ENCODE data around the gene PLOD2.
"Not testable (repeated sequence)": the region's sequence is repeated elsewhere in the genome, so short reads cannot be mapped to it uniquely, and the experiment has no call there.

The PLOD2 gene

DNA sequence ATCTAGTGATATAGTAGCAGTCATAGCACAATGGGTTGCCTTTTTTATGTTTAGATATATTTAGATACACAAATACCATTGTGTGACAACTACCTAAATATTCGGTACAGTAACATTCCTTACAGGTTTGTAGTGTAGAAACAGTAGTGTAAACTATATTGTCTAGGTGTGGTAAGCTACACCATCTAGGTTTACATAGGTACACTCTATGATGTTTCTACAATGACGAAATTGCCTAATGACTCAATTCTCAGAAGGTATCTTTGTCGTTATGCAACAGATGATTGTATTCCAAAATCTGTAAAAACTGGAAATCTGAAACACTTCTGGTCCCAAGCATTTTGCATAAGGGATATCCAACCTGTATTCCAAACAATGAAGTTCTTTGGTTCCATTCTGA lies 24.3 kb downstream of the PLOD2 start:
- DNase-seq: no peak

DNA sequence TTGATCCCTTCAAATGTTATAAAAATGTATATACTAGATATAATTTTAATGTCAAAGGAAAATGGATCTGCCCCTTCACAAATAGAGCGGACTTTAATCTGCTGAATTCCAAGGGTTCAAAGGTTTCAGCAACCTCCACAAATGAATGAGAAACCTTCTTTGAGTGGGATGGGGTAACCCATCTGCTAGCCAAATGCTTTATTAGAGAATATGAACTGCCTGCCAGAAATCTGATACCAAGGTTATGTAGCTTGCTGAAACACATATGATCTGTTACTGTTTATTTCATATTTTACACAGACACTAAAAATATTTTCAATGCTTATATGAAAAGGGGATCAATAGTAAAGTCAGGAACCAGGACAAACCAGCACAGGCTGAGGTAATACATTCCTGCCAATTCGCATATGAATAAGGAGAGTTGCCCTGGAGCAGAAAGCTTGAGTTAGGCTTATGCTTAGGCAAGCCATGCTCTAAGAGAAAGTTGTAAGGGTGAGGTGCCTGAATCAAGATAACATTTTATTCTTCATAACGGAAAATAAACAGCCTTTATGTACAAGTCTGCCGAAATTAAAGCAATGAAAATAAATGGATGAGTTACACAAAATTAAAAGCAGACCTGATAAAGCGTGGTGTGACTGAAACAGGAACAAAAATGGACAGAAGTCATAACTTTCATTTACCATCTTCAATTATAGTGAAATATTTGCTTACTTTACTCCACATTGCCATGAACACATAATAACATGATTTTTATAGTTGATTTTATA lies 26.5 kb downstream of the PLOD2 start:
- no peak for DNase-seq

DNA sequence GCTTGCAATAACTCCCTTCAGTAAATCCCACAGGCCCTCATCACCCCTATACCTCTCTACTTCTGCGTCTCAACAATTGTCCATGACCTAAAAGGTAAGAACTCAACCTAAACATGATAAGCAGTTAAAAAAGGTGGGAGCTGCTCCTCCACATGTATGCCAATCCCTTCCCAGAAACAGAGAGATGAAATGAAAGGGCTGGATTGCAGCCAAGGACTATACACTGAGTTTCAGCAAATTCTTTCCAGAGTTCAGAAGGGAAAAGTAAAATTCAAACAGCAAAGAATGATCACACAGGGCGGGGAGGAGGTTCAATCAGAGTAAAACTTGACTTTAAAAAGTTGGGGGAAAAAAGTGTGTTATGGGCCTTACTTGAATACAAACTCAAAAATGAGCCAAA lies 27.5 kb downstream of the PLOD2 start:
- no peak for DNase-seq

DNA sequence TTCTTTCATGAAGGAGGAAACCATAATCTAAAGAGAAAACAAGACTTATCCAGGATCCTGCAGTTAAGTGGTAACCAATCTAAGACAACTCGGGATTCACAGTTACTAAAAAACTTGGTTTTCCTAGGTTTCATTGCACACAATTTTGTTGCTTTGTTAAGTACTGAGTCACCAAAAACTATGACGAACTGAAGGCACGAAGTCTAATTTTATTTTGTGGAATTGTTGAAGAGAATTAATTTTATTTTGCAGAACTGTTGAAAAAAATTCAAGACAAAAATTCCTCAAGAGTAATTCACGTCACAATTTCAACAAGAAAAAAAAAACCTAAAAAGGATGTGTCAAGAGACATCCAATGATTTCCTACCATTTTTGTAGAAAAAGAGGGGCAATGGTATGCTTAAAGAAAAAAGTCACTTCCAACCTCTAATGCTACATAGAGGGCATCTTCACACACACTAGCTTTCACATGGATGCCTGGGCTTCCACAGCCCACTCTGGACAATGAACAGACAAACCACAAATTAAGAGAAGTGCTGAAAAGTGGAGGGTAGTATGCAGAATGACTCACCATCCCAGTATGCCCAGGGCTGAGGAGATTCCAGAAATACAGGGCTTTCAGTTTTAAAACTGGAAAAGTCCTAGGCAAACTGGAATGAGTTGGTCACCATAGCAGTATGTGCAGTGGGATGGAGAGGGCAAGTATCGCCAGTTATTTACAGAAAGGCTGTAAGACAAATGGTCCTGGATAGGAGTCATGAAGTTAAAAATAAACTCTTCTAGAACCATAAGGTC lies 29.2 kb downstream of the PLOD2 start:
- no peak for DNase-seq

DNA sequence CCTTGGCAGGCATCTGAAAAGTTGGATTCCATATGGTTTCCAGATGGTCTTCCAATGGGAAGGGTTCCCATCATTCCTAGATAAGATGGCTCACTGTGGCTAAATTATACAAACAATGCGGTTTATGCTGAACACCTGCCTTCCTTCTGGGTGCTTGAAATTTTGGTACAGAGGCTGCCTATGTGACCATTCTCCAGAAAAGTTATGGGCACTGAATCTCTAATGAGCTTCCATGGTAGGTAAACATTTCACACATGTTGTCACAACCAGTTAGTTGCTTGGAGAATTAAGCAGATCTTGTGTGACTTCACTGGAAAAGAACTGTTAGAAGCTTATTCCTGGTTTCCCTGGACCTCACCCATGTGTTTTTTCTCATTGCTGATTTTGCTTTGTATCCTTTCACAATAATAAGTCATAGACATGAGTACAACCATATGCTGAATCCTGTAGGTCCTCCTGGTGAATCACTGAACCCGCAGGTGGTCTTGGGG lies 30.1 kb downstream of the PLOD2 start:
- no peak for DNase-seq

DNA sequence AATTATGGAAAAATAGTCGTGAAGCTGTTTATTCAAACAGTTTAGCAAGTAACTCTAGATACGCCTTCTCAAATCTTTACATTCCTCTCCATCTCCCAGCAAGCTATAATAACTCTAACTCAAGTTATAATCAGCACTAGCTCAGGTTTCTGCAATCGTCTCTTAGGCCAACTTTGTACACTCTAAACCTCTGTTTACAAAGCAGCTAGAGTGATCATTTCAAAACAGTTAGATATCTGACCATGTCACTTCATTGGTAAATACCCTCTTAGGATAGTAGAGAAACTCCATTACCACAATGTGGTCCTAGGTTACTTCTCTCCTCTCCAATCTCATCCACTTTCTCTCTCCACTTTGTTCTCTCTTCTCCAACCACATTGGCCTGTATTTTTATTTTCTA lies 31.2 kb downstream of the PLOD2 start:
- no peak for DNase-seq

DNA sequence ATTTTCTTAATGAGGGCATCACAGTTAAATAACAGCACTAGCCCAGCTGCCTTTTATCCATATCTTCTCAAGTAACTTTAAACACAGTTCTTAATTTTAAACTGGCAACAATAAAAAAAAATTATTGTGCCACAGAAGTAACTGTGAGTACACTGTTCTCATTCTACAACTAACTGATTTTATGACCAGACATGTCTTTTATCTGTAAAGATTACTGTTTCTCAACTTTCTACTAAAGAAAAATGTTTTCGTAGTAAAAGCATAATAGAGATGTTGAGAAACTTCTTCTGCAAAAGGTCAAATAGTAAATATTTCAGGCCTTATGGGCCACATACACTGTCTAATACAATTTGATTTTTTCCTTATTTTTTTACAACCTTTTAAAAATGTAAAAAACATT lies 32.0 kb downstream of the PLOD2 start:
- no peak for DNase-seq

DNA sequence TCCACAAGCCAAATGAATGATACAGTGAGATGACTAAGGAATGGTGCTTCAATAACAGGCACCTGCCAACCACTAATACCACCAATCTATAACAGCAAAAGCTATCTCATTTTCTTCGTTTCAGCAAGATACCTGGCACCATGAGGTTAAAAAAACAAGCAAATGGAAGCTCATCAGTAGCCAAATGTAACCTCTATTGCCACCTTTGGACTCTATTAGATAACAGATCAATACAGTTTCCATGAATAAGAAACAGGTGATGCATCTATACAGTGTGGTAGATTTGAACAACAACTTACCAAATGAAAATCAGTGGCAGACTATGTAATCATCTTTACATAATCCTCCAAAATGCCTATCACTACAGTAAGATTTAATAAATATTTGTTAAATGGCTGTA lies 32.8 kb downstream of the PLOD2 start:
- DNase-seq: no peak

DNA sequence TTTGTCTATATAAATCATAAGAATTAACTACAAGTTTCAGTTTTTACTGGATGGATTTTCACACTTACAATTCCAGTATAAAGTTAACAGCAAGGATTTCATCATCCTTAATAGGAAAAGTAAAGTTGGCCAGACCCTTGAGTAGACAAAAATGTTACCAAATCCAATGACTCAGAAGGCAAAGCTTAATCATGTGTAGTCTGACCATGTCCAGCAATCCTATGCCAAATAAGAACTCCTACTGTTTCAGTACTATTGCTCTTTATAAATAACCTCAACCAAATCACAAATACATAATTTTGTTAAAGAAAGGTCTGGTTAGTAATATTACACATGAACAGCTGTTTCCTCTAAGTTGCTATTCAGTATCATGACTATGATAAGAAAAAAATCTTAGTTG lies 35.0 kb downstream of the PLOD2 start:
- DNase-seq: no peak

DNA sequence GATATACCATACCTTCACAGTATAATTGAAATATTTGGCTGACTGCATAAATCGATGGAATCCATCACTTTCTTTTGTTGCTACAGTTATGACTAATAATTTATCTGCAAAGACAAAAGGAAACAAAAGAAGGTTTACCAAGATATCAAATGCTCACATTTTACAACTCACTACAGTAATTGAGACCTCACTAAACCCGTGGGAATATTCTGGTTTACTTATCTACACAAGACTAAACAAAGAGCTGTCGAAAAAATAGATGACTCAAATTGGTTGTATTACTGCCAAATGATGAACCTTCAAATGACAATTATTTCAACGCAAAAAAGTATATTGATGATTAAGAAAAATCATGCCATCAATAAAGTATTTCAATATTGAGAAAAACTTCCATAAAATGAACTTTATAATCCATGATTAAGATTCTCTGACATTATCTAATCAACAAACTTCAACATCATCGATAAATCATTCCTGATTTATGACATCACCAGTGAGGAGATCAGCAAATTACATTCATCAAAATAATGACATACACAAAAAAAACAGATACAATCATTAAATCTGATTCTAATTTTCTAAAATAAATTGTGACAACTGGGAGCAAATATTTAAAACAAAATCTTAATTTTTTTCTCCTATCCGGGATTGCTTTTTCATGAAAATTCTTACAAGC lies 36.7 kb downstream of the PLOD2 start:
- no peak for DNase-seq

DNA sequence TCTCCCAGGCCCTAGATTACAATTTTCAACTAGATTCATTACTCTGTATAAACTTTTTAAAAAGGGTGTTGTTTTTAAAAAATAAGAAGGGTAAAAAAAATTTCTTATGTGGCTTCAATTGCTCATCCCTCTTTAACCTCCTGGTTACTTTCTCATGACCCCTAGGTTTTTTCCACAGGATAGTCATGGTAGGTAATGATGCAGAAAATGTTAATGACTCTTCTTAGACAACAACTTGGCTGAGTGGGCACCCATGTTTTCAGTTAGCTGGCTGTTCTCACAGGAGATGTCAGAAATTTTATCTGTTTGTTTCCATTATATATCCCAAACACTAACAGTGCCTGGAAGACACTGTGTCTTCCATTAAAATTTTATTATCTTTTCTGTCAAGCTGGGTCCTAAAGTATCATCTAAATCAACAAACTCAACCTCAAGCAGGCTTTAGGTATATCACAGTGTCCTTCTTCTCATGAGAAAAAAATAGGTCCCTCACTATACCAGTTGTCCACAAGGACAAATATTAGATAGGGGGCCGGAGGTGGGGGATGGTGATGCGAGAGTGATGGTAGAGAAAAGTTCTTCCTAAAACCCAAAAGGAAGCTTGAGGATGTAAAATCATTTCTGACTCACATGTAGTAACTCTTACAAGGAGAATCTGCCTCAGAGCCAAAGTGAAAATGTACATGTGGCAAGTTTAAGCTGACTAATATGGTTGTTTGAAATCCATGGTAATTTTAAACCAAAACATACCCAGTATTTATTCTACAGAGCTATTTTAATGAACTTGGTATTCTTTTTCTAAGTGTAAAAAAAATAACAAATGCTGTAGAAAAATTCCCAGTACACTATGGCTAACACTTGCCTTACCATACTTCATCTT lies 43.3 kb downstream of the PLOD2 start:
- no peak for DNase-seq

DNA sequence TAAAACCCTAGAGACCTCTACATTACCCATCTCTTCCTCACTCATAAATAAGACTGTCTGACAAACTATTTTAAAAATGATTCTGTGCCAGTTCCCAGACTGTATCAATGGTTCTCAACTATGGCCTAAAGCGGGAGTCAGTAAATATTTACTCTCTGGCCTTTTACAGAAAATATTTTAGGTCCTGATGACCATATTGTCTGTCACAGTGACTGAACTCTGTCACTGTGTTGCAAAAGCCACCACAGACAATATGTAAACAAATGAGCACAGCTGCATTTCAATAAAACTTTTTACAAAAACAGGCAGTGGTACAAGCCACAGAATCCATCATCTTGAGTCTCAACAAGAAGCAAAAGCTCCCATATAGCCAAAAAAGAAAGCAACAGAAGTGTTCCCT lies 45.4 kb downstream of the PLOD2 start:
- DNase-seq: no peak

DNA sequence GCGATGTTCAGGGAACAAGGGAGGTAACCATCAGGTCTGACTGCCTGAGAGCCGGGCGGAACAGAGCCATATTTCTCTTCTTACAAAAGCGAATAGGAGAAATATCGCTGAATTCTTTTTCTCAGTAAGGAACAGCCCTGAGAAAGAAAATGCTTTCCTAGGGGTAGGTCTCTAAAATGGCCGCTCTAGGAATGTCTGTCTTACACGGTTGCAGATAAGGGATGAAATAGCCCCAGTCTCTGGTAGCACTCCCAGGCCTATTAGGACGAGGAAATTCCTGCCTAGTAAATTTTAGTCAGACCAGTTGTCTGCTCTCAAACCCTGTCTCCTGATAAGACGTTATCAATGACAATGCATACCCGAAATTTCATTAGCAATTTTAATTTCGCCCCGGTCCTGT lies 47.2 kb downstream of the PLOD2 start:
- DNase-seq: not testable (repeated sequence)

DNA sequence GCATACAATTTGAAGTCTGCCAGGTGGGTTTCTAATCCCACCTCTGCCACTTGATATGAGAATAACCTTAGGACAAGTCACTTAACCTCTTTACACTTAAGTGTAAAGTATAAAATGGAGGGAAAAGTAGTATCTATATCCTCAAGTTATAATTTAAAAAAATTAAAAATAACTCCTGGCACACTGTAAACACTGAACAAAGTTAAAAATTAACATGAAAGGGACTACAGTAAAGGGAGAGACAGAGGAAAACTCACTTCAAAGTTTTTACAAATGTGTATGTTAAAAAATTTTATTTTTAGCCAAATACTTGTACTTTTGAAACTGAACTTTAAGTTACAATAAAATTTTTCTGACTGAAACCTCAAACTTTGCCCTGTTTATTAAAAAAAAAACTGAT lies 49.6 kb downstream of the PLOD2 start:
- DNase-seq: no peak

DNA sequence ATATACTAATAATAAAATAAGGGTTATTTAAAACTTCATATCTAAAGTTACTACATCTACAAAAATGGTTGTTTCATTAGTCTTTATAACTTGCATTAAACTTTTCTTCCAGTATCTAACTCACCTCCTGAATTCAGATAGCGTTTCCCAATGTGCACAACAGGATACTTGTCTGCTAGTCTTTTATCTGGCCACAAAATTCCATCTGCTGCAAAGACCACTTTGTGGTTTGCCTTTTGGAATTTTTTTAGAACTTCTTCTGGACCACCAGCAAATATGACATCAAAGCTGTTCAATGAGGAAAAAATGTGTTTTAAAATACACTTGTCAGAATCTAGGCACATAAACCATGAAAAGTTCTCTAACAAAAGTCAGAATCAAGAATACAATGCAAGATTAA lies 50.8 kb downstream of the PLOD2 start:
- no peak for DNase-seq

DNA sequence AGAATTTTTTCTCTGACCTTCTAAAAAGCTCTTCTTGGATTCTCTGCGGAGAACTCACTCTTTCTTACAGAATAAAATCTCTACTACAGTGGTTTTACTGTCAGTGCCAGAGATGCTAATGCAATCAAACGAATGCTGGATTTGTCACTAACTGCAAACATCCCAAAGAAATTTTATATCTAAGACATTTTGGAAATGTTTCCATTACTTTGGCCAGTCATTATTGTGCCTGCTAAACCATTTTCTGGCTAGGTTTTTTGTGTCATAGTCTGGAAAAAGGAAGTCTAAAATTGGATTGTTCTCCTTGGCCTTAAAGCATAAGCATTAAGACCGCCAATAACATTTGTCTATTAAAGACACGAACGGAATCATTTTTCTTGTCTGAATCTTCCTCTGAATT lies 54.0 kb downstream of the PLOD2 start:
- no peak for DNase-seq

DNA sequence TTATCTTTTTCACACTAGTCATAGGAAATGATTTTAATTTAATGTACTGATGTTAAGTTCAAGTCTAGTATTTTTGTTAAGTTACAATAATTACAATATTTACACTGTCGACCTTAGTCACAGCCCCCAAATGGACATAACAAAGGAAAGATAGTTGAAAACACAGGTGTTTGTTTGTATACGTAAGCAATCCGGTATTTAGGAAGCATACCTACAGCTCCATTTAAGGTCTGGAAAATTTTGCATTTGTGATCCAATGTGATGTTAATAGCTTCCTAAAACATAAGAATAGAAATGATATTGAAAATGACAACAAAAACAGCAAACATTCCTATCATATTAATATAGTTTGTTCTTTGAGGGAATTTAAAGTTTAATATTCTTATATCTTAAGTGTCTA lies 56.9 kb downstream of the PLOD2 start:
- DNase-seq: no peak

DNA sequence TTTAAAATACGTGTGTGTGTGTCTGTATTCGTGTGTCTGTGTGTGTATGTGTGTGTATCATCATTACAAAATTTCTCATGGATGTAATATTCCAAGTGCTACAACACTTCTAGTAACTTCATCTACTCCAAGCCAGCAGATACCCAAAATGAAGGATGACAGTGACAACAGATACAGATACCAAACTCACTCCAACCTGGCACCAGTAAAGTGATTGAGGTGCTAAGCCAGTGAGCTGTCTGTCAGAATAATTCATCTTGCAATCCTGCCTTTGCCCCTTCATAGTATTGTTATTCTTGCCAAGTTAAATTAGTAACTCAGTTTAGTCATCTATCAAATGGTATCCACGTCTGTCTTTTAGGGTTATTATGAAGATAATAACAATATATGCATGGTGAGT lies 58.1 kb downstream of the PLOD2 start:
- DNase-seq: no peak

DNA sequence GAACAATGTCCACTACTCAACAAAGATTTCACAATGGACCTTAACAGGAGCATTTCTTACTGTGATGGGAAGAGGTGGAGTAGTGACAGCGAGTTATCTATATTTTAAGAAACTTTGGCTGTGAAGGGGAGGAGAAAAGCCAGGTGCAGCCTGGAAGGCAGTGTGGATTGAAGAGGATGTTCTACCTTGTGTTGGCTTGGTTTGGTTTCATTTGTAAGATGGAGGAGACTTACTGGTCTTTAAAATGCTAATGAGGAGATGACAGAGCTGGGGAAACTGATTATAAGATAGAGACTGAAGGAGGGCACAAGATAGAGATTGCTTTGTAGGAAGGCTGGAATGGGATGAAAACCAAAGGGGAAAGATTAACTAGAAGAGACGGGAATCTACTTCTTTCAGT lies 59.4 kb downstream of the PLOD2 start:
- no peak for DNase-seq

DNA sequence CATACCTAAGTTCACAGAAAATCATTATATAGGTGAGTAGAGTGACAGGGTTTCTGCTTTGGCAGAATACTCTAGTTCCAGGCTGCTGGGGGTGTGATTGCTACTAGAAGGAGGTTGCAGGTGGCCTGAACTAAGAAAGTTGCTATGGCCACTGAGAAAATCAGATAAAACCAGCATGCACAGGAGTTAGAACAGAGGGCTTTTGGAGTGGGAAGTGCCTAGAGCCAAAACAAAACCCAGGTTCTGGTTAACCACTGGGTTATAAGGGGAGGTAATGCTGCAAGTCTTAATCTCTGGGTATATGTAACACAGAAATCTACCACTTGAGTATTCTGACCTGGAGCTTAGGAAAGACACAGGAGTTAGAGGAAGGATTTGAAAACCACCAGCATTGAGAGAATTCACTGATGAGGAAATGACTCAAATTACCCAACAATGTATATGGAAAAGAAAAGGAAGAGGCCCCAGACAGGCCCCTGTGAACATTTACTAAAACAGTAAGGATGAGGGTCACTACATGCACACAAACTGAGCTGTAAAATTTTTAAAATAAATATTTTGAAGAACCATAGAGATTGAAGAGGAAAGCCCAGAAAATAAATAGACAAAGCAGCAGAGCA lies 60.0 kb downstream of the PLOD2 start:
- DNase-seq: no peak

DNA sequence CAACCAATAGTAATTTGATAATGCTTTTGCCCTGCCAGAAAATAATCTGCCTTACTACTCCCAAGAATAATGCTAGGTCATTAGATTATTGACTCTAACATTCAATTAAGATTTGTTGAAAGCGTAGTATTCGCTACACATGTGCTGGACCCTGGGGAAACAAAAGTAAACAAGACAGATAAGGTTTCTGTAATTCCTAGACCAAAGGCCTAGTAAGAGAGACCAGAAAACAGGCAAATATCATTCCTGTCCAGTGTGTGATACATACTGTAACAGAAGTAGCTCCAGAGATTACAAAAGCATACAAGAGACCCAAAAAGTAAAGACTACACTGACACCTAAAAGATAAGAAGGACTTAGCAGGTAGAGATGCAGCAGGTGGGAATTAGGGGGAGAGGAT lies 60.8 kb downstream of the PLOD2 start:
- no peak for DNase-seq

DNA sequence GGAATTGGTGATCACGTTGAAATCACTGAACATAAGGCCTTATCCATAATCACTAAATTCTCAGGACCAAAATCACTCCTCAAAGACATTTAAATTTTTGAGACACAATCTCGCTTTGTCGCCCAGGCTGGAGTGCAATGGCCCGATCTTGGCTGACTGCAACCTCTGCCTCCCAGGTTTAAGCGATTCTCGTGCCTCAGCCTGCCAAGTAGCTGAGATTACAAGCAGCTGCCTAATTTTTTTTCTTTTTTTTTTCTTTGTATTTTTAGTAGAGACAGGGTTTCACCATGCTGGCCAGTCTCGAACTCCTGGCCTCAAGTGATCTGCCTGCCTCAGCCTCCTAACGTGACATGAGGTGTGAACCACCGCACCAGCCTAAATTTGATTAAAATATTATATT lies 61.7 kb downstream of the PLOD2 start:
- DNase-seq: no peak
